HG03558 (cell line): Measurements from ENCODE around the gene TNFRSF21.
A peak's percentile ranks its signal among the peaks of the same experiment; 100 is the strongest.
"Not testable (repeated sequence)": the region's sequence is repeated elsewhere in the genome, so short reads cannot be mapped to it uniquely, and the experiment has no call there.

ENCODE experiments used
- ATAC-seq: cut with Tn5 transposase; IDR thresholded peaks from one replicate; pipeline ENCODE4 v1.9.1; 2021; ENCODE audit warnings: moderate number of reproducible peaks; ENCODE audit not compliant: unreplicated experiment; ENCODE audit errors: extremely low read depth

The TNFRSF21 gene

GRCh38 chr6:47323321-47323720 lies 13.6 kb upstream of the TNFRSF21 start:
- ATAC-seq: no peak

- no peak for ATAC-seq
These were observed 11.9 kb upstream of the TNFRSF21 start for GRCh38 chr6:47321577-47321976.

GRCh38 chr6:47319867-47320266 lies 10.2 kb upstream of the TNFRSF21 start:
- ATAC-seq: no peak

- no peak for ATAC-seq
These were observed 9.7 kb upstream of the TNFRSF21 start for GRCh38 chr6:47319382-47319781.

GRCh38 chr6:47318236-47318989 lies 8.7 kb upstream of the TNFRSF21 start:
- ATAC-seq: no peak

- not testable (repeated sequence) for ATAC-seq
These were observed 5.5 kb upstream of the TNFRSF21 start for GRCh38 chr6:47315181-47315580.

GRCh38 chr6:47310131-47310480 lies 401 bp upstream of the TNFRSF21 start:
- ATAC-seq: no peak

GRCh38 chr6:47308552-47309290 lies 984 bp downstream of the TNFRSF21 start:
- no peak for ATAC-seq

GRCh38 chr6:47308198-47308517 lies 1.5 kb downstream of the TNFRSF21 start:
- ATAC-seq: no peak

- no peak for ATAC-seq
These were observed 2.1 kb downstream of the TNFRSF21 start for GRCh38 chr6:47307362-47308197.

- ATAC-seq: no peak
These were observed 2.8 kb downstream of the TNFRSF21 start for GRCh38 chr6:47306887-47307286.

- no peak for ATAC-seq
These were observed 5.8 kb downstream of the TNFRSF21 start for GRCh38 chr6:47303861-47304260.

- ATAC-seq: peak; percentile 39
These were observed 6.4 kb downstream of the TNFRSF21 start for GRCh38 chr6:47303342-47303741.

GRCh38 chr6:47302043-47302442 lies 7.7 kb downstream of the TNFRSF21 start:
- ATAC-seq: no peak

GRCh38 chr6:47301441-47301840 lies 8.3 kb downstream of the TNFRSF21 start:
- no peak for ATAC-seq

GRCh38 chr6:47300417-47300816 lies 9.3 kb downstream of the TNFRSF21 start:
- no peak for ATAC-seq

GRCh38 chr6:47299965-47300364 lies 9.7 kb downstream of the TNFRSF21 start:
- ATAC-seq: no peak

GRCh38 chr6:47298475-47298874 lies 11.2 kb downstream of the TNFRSF21 start:
- ATAC-seq: no peak

GRCh38 chr6:47294990-47295389 lies 14.7 kb downstream of the TNFRSF21 start:
- no peak for ATAC-seq

- ATAC-seq: no peak
These were observed 16.8 kb downstream of the TNFRSF21 start for GRCh38 chr6:47292944-47293343.

GRCh38 chr6:47292027-47292426 lies 17.7 kb downstream of the TNFRSF21 start:
- no peak for ATAC-seq
